NCI-H345 treated with DMSO at 0.1 percent for 48 hours (cell line): ENCODE data around the gene PCAT6.
A peak's percentile ranks its signal among the peaks of the same experiment; 100 is the strongest.

Experiments used
- DNase-seq: peaks from one replicate; lab custom pipeline; 2025; ENCODE audit not compliant: unreplicated experiment; lab: John Stamatoyannopoulos, UW

PCAT6 gene

DNA sequence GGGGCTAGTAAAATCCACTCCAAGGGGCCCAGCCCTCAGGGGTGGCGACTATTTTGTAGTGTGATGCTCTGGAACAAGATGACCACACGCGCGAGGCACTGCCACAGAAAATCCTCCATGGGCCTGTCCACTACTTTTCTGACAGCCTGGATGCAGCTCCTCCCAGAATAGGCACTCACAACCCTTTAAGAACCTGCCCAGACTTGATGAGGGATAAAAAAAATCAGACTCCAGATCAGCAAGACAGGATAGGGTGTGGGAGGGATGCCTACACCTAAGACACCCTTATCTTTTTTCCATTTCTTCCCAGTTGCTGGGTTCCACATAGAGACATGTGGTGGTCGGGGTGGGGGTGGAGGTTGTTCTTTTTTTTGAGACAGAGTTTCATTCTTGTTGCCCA, 33.5 kb downstream of the PCAT6 start:
- no peak for DNase-seq

DNA sequence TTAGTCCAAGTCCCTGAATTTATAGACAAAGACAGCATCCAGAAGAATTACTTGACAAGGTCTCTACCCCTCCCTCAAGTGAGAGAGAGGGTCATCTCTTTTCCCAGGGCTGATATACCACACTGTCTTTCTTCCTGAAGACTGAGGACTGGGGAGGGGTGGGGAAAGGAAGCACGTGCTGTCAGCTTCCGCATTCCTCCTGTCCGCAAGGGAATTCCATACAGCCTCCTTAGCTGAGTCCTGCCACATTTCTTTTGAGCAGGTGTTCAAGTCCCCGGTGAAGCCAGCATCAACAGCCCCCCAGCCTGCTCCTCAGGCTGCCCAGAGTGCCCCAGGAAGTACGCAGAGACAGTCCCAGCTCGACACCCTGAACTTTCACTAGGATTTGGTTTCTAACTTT, 34.2 kb downstream of the PCAT6 start:
- DNase-seq: no peak

DNA sequence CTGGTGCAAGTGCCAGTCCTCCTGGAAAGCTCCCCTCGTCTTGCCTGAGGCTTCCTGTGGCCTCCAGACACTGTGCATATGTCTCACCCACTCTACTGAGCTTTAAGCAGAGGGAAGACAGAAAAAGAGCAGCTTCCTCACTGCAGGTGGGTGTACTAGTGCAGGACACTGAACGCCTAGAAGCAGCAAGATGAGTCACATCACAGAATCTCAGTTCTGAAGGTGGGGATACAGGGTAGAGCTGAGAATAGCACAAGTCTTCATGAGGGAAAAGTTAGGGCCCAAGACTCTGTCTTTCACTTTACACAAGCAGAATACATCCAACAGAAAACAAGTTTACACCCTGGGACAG, 37.4 kb downstream of the PCAT6 start:
- DNase-seq: no peak

DNA sequence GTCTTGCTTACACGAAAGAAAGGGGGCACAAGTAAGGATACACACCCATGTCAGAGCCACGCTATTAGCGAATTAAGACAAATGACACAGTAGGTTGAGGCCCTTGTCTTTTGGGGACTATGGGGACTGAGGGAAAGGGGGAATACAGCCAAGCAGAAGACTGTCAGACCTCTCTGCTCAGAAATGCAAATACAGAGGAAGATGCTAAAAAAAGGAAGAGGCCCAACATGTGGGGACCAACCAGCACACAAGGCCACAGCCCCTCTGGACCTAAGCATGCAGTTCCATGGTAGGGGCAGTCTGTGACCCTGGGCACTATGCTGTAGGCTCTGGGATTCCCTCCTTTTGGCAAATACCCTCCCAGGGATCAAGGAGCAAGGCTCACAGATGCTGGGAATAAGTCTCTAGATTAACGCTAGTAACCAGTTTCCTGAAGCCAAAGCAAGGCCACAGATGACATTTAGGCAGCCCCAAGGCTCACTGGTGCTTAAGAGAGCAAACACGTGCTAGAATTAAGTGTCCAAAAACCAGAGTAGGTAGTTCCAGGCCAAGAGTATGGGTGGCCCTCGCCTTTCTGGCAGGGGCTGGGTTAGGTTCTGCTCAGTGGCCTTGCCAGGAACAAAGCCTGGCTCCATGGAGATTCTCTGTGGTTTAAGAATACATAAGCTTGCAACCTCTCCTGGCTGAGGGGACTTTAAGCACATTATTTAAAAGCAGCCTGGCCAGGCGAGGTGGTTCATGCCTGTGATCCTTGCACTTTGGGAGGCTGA, 40.0 kb downstream of the PCAT6 start:
- no peak for DNase-seq

DNA sequence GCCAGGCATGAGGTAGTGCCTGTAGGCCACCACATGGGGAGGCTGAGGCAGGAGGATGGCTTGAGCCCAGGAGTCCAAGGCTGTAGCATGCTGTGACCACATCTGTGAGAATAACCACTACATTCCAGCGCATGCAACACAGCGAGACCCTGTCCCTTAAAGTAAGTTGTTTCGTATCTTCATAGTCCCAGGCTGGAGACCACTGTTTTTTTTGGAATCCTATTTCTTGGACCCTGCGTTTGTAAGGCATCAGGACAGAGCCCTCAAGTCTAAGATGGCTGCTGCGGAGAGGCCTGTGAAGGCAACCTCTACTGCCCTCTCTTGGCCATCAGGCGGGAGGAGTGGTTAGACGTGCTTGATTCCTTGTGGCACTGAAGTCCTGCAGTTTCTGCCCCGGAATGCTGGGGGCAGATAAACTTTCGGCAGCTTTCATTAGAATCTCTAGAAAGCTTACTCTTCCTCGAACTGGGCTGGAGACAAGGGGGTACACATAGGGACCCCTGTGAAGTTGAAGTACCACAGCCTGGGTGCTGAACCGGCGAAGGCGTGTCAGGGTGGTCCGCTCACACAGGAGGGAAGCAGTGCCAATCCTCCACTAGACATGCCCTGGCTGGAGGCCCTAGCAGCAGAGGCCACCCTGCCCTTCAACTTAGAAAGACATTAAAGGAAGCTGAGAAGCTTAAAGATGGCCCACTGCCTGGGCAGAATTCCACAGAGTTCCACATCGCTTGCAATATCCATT, 41.6 kb downstream of the PCAT6 start:
- DNase-seq: no peak

DNA sequence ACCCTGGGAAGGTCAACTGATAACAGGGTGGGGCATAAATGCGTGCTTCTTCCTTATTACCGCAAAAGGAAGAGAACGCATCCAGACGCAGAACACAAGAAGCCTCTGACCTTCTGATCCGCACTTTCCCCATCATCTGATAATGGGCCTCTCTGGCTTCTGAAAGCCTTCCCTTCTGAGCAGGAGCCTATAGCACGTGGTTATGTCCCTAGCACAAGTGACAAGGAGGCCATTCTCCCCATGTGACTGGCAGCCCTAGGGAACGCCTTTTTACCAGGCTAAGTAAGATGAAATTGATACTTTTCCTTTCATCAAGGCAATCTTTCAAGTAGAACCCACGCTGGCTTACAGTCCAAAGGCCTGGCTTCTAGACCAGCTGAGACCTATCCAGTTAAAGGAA, 44.0 kb downstream of the PCAT6 start:
- DNase-seq: no peak

DNA sequence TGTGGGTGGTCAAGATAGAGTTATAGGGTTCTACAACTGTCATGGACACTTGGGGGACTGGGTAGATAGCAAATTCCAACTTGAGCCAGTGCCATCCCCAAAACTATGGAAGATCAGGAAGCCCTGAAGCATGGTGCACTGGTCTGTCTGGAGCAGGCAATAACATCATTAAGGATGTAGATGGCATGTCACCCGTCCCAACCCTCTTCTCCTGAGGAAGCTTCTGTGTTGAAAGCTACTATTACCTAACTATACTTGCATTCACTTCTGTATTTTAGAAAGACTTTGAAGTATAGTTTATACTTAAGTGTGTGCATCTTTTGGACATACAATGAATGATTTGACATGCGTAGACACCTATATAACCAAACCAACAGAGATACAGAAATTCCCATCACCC, 45.3 kb downstream of the PCAT6 start:
- no peak for DNase-seq

DNA sequence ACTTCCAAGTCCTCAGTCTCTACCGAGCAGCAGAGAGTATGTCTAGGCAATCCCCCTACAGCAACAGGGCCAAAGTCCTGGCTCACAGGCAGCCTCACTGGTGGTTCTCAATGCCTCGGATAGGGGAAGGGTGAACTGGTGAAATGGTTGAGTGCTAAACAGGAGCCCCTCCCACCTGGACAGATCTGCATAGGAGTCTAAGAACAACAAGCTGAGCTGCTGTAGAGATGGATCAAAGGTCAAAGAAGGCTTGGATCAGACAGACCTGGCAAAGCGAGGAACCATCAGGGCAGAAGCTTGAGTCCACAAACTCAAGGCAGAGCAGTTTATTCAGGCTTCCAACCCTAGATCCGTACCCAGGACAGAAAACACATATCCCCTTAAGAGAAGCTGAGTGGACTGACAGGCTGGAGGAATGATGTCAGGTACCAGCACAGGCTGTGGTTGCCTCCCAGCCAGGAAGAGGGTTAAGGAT, 46.4 kb downstream of the PCAT6 start:
- DNase-seq: no peak

DNA sequence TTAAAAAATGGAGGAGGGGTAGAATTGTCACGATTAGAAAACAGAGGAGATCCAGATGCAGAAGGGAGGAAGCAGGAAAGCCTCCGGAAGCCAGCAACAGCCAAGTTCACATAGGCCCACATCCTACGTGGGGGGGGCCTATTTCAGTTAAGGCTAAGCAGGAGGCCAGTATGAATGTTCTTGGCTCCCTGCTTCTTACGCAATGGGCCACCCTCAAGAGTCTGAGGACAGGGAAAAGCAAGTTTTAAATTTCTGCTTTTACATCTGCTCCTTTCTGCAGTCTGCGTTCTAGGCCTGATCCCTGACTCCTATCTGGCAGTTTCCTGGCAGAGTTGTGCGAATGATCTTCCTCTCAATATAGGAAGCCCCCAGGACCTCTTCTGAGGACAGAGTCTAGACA, 47.6 kb downstream of the PCAT6 start:
- no peak for DNase-seq

DNA sequence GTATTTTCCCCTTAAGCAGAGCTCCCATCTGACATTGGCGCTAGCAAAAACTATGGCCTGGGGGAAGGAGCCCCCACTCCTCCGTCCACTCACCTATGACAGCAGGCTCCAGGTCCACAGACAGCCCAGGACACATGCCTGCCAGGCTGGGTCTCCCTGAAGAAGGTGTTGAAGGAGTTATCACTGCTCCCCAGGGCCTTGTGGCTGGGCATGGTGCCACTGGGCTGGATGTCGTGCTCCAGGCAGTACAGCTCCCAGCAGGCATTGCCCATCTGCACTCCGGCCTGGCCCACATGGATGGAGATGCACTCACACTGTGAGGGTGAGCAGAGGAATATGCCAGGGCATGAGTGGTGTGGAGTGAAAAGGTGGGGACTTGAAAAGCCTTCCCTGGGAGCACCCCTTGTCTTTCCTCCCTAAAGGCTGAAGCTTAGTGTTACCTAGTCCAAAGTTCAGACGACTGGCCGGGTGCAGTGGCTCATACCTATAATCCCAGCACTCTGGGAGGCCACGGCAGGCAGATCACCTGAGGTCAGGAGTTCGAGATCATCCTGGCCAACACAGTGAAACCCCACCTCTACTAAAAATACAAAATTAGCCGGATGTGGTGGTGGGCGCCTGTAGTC, 48.1 kb downstream of the PCAT6 start:
- no peak for DNase-seq

DNA sequence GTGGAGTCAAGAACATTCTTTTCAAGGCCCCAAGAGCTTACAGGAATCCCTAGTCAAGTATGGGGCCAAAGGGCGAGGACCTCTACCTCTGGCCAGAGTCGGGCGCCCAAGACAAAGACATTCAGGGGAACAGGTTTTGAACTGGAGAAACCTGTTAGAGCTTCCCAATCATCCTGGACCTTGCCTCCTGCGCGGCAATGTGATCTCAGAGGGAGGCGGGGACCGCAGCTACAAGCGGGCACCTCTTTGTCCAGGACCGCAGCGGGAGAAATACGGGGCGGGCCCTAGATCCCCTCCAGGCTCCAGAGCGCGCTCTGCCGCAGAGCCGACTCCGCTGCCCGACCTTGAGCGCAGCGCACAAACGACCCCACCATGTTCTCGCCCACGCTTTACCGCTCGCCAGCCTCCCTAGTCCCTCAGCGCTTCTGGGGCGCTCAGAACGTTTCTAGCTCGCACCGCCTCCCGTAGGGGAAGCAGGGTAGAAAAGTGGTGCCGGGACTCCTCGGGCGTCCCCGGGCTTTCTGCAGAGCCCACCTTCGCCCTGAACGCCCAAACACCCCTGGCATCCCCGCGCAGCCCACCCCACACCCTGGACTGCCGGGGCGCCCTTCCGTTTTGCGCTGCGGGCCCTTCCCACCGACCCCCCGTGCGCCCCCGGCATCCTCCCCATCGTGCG, 50.1 kb downstream of the PCAT6 start:
- DNase-seq: peak; percentile 47
